ENCODE results near the gene TADA2B.
"Not testable (repeated sequence)": the region's sequence is repeated elsewhere in the genome, so short reads cannot be mapped to it uniquely, and the experiment has no call there.

Gene TADA2B

DNA sequence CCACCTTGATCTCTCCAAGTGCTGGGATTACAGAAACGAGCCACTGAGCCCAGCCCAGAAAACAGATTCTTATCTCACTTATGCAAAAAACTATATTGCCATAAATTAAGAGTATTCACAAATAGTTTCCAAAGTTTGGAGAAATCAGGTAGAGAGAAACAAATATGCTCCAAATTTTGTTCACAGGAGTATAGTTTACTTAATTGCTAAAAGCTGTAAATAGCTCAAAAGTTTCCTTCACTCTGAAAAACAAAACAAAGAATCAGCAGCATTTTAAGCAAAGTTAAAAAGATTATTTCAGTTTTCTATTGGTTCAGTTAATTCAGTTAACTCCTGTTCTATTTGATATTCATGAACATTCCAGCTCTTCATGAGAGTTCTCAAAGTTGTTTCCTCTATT, 43.2 kb downstream of the TADA2B start:
- DNase-seq = no peak

DNA sequence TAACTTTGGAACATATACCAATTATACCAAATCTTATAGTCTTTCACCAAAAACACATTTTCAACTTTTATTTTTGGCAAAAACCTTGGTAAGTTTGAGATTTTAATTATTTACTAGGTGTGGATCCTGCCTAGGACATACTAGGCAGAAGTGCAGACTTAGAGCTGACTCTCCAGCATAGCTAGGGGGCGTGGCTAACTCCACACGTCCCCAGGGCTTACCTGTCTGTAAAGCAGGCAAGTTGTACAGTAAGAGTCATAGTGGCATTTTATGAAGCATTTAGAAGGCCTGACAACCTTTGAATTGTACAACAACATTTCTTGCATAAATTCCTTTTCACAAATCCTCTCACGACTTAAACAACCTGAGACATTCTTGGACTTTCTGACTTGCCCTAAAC, 43.9 kb downstream of the TADA2B start:
- DNase-seq = no peak

DNA sequence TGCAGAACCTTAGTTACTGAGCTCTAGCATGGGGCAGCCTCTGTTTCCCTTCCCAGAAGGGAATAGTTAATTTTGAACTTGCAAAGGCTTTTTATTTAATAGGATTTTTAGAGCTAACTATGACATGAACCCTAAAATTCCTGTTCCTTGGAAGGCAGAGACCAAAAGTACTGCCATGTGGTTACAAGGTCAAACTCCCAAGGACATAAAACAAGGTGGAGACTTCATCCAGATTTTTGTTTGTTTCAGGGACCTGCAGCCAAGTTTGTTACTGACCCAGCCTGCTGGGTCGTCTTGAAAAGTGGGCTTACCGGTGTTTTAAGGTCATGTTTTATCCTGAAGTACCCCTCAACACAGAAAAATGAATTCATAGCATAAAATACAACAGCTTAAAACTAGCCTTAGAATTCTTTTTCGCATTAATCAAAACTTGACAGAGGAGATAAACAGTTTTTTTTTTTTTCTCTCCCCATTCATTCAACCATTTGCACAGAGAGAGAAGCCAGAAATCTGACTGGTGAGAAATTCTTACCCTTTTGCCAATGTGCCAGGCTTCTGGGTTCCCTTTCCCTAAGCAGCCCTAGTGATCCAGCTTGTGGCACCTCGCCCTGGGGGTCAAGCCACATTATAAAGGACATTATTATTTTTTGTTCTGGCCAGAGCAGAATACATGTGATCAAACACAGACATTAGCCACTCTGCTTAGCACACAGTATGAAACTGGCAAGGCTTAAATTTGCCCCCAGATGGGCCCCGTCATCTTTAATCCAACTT, 46.2 kb downstream of the TADA2B start:
- no peak for DNase-seq

DNA sequence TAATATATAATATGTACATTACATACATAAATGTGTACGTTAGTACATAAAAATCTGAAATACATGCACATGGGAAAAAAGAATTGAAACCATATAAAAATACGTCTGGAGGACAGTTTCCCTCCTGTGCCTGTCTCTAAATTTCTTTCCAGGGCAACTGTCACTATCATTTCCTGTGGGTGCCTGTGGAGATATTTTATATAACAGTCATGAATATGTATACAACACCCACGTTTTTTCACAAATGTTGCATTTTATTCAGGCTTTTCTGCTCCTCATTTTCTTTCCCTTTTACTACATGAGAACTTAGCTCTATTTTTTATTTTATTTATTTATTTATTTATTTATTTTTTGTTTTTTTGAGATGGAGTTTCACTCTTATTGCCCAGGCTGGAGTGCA, 48.9 kb downstream of the TADA2B start:
- DNase-seq = no peak

DNA sequence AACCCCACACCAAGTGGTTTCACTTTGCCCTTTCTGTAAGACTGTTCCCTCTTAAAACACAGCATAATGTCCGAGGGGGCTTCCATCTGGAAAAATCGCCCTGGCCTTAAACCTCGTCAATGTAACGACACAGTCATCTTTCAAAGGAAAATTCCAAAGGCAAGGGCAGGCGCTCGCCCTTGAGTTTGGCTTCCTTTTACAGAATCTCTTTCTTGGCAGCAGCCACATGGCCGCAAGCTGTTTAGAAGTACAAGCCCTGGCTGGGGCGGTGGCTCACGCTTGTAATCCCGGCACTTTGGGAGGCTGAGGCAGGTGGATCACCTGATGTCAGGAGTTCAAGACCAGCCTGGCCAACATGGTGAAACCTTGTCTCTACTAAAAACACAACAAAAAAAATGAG, 51.7 kb downstream of the TADA2B start:
- no peak for DNase-seq

DNA sequence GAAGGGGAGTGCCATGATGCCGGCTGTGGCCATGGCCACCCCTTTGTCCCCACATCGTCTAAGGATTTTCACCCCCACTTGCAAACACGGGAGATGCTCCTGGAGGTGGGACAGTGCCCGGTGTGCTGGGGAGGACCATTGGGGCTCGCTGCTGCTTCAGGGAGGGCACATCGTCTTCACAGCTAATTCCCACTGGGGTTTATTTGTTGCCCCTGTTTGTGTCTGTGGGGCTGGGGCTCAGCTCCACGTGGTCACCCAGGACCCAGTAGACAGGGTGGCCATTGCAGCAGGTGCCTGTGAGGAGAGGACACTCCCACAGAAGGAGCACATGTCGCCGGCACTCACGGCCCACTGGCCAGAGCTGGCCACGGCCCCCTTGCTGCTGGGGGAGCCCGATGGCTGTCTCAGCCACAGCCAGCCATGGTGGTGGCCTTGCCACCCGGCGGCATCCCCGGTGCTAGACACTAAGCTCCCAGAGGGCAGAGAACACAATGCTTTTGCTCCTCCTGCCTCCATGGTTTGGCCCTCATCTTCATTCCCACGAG, 52.5 kb downstream of the TADA2B start:
- DNase-seq = no peak

DNA sequence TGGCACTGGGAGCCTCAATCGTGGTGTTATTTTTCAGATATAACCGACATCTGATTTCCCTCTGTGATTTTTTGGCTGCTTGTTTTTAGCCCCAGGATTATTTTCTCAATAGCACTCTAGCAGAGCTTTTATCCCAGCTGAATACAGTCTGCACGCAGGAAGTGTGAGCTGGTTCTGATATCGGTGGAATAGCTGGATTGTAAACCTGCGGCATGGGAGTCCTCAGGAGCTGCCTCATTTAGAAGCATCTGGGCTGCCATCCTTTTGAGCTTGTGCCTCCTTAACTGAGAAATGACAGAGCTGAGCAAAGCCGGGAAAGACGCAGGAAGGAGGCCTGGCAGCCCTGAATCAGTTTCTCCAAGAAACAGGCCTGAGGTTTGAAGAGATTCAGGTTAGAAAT, 53.1 kb downstream of the TADA2B start:
- DNase-seq = no peak

DNA sequence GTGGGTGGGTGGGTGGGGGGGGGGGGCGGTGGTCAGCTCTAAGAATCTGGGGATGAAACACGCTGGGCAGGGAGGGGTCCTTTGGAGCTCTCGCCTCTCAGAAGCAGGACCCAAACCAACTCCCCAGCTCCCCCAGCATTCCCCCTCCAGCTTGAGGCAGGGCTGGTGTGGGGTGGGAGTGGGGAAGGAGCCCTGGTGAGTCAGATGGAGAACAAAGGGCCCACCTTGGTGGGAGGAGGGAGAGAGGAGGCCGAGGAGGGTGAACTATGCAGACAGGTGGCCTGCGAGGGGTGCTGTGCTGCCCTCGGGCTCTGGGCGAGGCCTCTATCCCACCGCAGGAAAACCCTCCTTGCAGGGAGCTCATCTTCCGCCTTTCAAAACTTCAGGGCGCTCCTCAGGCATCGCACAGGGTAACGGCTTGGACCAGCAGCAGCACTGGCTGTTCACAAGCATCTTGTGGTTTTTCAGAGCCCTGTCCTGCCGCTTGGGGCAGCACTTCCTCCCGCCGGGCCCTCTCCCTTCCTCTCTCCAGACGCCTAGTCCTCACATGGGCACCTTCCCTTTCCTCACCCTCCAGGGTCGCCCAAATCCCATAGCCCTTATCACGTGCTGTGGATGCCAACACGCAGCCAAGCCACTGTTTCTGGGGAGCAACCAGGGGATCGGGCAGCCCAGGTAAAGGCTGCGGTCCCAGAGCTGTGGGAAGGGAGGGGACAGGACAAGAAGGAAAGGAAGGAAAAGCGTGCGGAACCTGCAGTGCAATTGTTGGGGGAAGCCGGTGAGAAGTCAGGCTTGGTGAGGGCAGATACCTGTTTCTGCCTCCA, 58.7 kb downstream of the TADA2B start:
- peak; percentile 69 for DNase-seq

DNA sequence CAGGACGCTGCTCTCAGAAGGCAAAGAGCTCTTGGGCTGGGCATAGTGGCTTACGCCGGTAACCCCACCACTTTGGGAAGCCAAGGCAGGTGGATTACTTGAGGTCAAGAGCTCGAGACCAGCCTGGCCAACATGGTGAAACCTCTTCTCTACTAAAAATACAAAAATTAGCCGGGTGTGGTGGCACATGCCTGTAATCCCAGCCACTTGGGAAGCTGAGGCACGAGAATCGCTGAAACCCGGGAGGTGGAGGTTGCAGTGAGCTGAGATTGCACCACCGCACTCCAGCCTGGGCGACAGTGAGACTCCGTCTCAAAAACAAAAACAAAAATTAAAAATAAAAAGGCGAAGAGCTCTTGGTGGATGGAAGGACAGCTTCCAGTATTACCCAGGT, 59.3 kb downstream of the TADA2B start:
- DNase-seq = not testable (repeated sequence)

DNA sequence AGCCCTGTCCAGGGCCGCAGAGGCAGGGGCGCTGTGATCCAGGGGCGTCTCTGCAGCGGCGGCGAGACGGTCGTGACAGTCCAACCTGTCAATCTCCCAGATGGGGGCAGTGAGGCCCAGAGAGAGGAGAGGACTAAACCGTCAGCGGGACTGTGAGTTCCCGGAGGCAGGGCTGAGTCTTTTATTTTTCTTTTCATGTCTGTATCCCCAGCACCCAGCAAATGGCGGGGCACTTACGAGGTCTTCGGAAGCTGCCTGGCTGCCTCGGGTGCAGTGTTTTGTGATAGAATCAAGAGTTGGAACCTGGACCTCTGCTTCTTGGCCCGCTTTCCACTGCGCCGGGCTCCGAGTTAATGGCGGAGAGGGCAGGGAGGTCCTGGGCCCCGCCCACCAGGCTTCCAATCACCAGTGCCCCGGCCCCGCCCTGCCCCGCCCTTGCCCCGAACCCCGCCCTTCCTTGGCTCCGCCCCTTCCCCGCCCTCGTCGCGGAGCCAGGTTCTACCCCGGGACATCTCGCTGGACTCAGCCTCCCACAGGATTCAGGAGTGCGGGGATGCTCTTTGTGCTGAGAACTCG, 59.9 kb downstream of the TADA2B start:
- peak; percentile 81 for DNase-seq

DNA sequence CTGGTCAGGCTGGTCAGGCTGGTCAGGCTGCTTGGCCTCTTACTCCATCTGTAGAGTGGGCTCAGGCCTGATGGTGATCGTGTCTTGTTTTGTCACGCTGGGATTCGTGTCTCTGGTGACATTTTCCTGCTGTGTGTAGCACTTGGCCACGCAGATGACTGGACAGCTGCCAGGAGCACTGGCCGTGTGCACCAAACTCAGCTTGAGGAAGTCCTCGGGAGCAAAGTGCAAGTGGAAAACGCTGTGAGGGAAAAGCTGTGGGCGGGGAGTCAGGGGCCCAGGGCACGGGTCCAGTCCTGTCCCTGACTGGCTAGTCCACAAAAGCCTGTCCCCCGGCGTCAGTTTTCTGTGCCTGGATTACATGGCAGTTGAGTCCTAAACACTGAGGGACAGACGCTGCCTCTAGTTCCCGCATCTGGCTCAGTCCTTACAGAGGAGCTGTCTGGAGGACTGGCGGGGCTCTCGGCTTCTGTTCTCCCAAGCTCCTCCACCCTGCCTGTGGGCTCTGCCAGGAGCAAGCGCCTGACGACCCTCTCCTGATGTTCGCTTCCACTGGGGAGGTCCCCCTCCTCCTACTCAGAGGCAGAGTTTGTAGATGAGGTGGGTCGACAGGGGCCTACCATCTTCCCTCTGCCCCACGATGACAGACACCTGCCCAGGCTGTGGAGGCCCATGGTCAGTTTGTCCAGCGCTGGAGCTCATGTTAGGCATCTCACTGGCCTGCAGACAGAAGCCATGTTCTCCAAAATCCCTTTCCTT, 60.6 kb downstream of the TADA2B start:
- DNase-seq = no peak

DNA sequence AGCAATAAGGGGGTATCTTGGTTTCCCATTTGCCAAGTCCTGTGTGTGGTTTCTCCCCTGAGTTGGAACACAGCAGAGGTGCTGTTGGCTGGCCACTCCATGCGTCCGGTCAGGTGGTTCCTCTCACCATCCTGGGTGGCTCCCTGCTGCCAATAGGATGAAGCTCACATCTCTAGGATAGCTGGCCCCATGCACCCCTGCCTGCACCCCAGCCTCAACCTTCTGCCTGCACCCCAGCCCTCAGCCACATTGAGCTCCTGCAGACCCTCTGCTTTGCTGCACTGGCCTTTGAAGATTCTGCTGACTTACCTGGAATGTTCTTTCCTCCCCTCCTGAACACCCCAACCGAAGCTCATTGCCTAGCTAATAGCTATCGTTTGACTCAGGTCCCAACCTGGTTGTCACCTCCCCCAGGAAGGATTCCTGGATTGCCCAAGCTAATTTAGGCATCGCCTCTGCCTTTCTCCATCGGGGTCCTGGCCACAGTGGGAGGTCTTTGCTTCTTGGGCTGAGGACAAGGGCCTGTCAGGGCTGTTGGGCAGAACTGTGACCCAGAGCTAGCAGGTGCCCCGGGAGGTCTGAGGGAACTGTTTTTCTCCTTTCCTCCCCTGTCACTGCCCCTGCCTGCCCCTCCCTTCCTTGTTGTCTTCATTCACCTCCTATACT, 61.3 kb downstream of the TADA2B start:
- no peak for DNase-seq

DNA sequence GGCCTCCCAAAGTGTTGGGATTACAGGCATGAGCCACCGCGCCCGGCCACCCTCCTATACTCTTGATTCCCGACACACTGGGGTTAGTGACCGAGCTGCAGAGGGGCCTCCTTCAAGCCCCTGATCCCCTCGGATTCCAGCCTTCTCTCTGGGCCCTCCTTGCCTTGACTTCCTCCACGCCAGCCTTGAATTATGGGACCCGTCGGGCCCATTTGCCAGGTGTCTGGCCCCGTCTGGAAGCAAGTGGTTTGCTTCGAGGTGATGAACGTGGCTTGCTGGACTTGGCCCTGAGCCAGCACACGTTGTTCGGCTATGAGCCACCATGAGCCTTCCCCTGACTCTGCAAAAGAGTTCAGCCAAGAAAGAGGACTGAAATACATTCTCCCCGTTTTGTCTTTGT, 62.1 kb downstream of the TADA2B start:
- no peak for DNase-seq

DNA sequence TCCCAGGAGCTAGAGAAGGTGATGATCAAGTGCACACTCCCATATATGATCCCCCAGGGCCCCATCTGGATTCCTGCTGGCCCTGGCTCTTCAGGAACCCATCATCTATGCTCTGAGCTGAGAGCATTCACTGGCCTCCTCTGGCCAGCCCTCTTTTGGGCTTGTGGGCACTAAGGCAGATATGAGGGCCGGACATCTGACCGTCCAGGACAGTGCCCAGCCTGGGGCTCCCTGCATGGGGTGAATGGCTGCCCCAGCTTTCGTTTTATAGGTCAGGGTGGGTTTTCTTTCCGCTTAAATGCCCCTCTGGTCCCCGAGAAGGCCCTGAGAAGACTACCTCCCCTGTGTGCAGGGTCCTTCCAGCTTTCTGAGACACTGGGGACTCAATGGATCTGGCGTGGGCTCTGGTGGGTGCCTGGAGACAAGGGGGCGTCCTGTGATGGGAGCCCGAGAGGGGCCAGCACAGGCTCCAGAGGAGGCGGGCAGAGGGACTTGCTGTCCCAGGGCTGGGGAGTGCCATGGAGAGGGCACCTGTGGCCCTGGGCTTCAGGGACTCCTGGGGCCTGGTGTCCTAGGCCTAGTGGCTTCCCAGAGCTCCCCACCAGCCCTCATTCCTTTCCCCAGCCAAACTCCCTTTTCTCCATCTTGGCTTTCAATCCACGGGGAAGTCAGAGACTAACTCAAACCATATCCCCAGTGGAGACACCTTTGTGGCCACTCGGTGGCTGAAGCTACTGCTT, 64.2 kb downstream of the TADA2B start:
- DNase-seq = no peak
